Fibroblast of villous mesenchyme (primary cell): Measurements from ENCODE around the gene TRPV2. TPM values are rescaled to one million over a fixed set of nuclear protein-coding genes. Genes with fewer than 3 reads are reported as not detected.

Source experiments
- DNase-seq: peaks from one replicate; pipeline ENCODE4 v3.0.0-alpha.2; 2010; ENCODE audit warnings: low read depth
- H3K4me3 ChIP-seq: 2 replicates; pipeline ENCODE4 v1.5.1; 2011; ENCODE audit warnings: low read depth, mild to moderate bottlenecking, low read length
- CTCF ChIP-seq: IDR thresholded peaks from 2 replicates; pipeline ENCODE4 v1.5.1; 2012; ENCODE audit warnings: low read depth, mild to moderate bottlenecking, low read length; ENCODE audit not compliant: insufficient read depth
- total RNA-seq: library from RNA; depleted of rRNA; stranded (reverse); fragments of >200 nt; gene quantifications from 2 replicates; pipeline ENCODE4 v1.2.3, GENCODE V29; 2012

The TRPV2 gene
- total RNA-seq, 1 donor, result 53.5 TPM

GRCh38 chr17:16459855-16460550 is 44.6 kb downstream of the TRPV2 start:
- no peak for DNase-seq
- TF ChIP-seq CTCF, result no peak

GRCh38 chr17:16460796-16461605 is 45.6 kb downstream of the TRPV2 start:
- DNase-seq, result no peak
- TF ChIP-seq CTCF, result no peak
- H3K4me3 ChIP-seq, result no peak overlapping the region

More at GRCh38 chr17:16459855-16460550, 44.6 kb downstream of the TRPV2 start:
- no peak overlapping the region for H3K4me3 ChIP-seq

GRCh38 chr17:16461606-16461866 is 46.2 kb downstream of the TRPV2 start:
- H3K4me3 ChIP-seq, result no peak overlapping the region
- no peak for DNase-seq
- TF ChIP-seq CTCF, result no peak

- DNase-seq, result no peak
- TF ChIP-seq CTCF, result no peak
- no peak overlapping the region for H3K4me3 ChIP-seq
Measured at GRCh38 chr17:16462070-16462864, 46.9 kb downstream of the TRPV2 start.

GRCh38 chr17:16463358-16464302 is 48.3 kb downstream of the TRPV2 start:
- no peak overlapping the region for H3K4me3 ChIP-seq
- TF ChIP-seq CTCF, result peak; percentile 40
- DNase-seq, result peak; percentile 88
